PFSK-1 (cell line): Measurements from ENCODE around the gene MYO7B.

Experiments used
- FOXP2 ChIP-seq: optimal IDR thresholded peaks from 2 replicates; pipeline ENCODE3; 2011; ENCODE audit warnings: borderline replicate concordance, control low read depth, inconsistent platforms; ENCODE audit not compliant: insufficient read depth; ENCODE audit errors: extremely low read length, extremely low read depth
- POLR2AphosphoS5 ChIP-seq: IDR thresholded peaks from 2 replicates; pipeline ENCODE4 v1.6.1; 2012; ENCODE audit warnings: low read depth, mild to moderate bottlenecking, control low read depth, low read length, moderate library complexity
- SIN3A ChIP-seq: IDR thresholded peaks from 2 replicates; pipeline ENCODE4 v1.6.1; 2012; ENCODE audit warnings: mild to moderate bottlenecking, low read length, moderate library complexity, borderline replicate concordance; ENCODE audit not compliant: insufficient read depth
- TAF1 ChIP-seq: IDR thresholded peaks from 2 replicates; pipeline ENCODE4 v1.6.1; 2012; ENCODE audit warnings: low read length, control low read depth, borderline replicate concordance; ENCODE audit not compliant: insufficient read depth
- TF ChIP-seq, protein P1 (sequence below), 2 experiments: IDR thresholded peaks; 2 replicates each; pipeline versions ENCODE4 v1.6.1 to v1.8.0; 2011 to 2012; ENCODE audit warnings: low read depth in 2 of 2, low read length in 2 of 2, control low read depth in 1 of 2, inconsistent platforms in 1 of 2, mild to moderate bottlenecking in 1 of 2, moderate library complexity in 1 of 2; ENCODE audit not compliant: insufficient read depth in 1 of 2

MYO7B gene

DNA sequence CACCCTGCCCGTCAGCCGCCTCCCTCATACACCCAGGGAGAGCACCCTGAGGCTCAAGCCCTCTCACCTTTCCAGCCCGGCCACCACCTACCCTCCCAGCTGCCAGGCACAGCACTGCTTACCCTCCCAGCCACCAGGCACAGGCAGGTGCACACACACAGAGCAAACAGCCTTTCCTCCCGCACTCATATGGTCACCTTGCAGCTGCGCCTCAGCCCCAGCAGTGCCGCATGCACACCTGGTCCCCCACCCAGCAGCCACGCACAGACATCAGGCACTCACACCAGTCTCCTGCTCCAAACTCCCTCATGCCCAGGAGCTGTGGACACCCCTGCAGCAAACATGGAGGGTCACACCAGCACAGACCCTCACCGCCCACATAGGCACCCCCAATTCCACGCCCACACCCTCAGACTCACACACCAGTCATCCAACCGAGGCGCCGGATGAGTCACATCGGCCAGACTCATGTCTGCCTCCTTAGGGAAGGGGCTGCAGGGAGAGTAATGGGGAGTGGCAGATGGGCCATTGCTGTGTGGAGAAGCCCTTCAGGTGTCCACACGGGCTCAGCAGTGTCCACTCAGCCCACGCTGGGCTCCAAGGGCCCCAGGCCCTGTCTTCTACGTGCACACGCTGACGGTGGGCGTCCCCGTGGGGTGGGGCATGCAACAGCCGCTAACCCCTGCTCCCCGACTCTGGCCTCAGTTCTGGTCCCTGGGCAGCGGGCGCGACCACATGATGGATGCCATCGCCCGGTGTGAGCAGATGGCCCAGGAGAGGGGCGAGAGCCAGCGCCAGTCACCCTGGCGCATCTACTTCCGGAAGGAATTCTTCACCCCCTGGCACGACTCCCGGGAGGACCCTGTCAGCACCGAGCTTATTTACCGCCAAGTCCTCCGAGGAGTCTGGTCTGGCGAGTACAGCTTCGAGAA, 88.2 kb downstream of the MYO7B start:
- TF ChIP-seq, protein P1, sequence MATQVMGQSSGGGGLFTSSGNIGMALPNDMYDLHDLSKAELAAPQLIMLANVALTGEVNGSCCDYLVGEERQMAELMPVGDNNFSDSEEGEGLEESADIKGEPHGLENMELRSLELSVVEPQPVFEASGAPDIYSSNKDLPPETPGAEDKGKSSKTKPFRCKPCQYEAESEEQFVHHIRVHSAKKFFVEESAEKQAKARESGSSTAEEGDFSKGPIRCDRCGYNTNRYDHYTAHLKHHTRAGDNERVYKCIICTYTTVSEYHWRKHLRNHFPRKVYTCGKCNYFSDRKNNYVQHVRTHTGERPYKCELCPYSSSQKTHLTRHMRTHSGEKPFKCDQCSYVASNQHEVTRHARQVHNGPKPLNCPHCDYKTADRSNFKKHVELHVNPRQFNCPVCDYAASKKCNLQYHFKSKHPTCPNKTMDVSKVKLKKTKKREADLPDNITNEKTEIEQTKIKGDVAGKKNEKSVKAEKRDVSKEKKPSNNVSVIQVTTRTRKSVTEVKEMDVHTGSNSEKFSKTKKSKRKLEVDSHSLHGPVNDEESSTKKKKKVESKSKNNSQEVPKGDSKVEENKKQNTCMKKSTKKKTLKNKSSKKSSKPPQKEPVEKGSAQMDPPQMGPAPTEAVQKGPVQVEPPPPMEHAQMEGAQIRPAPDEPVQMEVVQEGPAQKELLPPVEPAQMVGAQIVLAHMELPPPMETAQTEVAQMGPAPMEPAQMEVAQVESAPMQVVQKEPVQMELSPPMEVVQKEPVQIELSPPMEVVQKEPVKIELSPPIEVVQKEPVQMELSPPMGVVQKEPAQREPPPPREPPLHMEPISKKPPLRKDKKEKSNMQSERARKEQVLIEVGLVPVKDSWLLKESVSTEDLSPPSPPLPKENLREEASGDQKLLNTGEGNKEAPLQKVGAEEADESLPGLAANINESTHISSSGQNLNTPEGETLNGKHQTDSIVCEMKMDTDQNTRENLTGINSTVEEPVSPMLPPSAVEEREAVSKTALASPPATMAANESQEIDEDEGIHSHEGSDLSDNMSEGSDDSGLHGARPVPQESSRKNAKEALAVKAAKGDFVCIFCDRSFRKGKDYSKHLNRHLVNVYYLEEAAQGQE (IDR thresholded peaks at IDR 0.05; ENCODE audit: insufficient read depth in 1 of 2, low read depth in 2 of 2, low read length in 2 of 2) = no peak
- TF ChIP-seq SIN3A (no peak), POLR2AphosphoS5 (no peak), TAF1 (no peak)

DNA sequence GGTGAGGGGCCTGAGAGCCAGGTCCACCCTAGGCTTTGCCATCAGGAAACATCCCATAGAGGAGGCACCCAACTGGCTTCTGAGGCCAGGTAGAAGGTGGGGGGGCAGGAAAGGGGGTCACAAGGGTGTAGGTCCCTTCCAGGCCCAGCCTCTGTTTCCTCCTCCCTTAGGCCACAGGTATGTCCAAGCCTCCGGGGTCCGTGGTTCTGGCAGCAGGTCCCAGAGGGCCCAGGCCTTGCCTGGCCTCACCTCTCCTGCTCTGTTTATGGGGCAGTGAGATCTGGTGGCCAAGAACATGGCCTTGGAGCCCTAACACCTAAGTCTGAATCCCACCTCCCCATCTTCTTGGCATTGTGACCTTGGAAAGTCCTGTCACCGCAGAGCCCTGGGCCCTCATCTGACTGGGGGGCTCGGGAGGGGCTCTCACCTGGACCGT, 88.9 kb downstream of the MYO7B start:
- TF ChIP-seq TAF1 = no peak
- no peak for TF ChIP-seq SIN3A
- TF ChIP-seq, protein P1 (IDR thresholded peaks at IDR 0.05; ENCODE audit: insufficient read depth in 1 of 2, low read depth in 2 of 2, low read length in 2 of 2) = no peak
- no peak for TF ChIP-seq FOXP2
- TF ChIP-seq POLR2AphosphoS5 = no peak

DNA sequence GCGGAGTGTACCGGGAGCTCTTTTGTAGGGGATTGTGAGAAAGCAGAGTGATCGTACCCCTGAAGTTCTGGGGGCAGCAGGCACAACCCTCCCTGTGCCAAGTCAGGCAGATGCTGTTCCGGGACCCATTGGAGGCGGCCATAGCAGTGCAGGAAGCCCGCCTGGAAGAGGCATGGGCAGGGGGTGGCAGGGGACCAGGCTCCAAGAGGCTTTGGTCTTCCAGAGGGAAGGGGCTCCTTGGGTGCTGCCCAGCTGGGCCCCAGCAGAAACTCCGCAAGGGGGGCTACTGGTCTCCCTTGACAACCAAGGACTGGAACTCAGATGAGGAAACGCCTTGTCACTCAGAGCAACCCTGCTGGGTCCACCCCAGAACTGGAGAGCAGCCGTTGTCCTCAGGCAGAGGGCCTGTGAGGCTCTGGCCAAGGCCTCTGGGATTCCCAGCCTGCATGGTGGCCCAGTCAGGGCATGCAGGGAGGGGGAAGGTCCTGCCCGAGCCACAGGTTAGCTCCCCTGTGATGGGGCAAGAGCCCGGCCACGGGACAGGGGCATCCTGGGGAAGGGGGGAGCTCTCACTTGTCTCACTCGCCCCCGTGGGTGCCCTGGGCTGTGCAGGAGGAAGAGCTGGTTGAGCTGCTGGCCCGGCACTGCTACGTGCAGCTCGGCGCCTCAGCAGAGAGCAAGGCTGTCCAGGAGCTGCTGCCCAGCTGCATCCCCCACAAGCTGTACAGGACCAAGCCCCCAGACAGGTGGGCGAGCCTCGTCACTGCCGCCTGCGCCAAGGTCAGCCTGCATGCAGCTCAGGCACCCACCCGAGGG, 89.5 kb downstream of the MYO7B start:
- no peak for TF ChIP-seq SIN3A
- no peak for TF ChIP-seq FOXP2
- no peak for TF ChIP-seq POLR2AphosphoS5

DNA sequence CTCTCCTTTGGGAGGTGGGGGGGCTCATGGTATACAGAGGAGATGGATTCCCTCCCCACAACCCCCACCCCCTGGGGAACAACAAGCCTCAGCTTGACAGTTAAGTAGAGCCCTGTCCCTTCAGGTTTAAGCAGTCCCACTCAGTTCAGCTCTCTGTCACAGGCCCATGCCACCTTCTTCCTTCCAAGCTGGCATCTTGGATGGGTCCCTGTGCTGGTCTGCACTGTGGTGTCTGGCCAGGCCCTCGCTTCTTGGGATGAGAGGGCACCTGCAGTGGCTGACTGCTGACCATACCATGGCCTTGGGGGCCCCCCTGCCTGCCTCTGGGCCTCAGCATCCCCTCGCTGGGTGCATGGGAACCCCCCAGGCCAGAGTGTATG, 90.1 kb downstream of the MYO7B start:
- TF ChIP-seq POLR2AphosphoS5 (no peak), TAF1 (no peak), FOXP2 (no peak), SIN3A (no peak)
- TF ChIP-seq, protein P1 (IDR thresholded peaks at IDR 0.05; ENCODE audit: insufficient read depth in 1 of 2, low read depth in 2 of 2, low read length in 2 of 2) = no peak

DNA sequence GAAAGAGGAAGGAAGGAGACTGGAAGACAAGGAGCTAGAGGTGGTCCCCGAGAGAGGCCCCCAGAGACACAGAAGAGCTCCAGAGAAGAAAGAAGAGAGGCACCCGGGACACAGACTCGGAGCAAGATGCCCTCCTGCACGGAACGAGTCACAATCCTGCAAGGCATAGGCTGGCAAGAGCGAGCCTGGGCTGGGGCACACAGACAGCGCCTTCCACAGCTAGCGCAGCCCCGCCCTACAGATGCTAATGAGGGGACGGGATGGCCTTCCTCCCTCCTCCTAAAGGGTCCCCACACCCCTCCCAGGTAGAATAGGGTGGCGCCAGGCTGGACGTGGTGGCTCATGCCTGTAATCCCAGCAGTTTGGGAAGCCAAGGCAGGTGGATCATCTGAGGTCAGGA, 90.7 kb downstream of the MYO7B start:
- TF ChIP-seq FOXP2 (no peak), TAF1 (no peak), POLR2AphosphoS5 (no peak), SIN3A (no peak)
- TF ChIP-seq, protein P1 (IDR thresholded peaks at IDR 0.05; ENCODE audit: insufficient read depth in 1 of 2, low read depth in 2 of 2, low read length in 2 of 2) = no peak
